ENCODE data around the gene GPRC5B.

DNA sequence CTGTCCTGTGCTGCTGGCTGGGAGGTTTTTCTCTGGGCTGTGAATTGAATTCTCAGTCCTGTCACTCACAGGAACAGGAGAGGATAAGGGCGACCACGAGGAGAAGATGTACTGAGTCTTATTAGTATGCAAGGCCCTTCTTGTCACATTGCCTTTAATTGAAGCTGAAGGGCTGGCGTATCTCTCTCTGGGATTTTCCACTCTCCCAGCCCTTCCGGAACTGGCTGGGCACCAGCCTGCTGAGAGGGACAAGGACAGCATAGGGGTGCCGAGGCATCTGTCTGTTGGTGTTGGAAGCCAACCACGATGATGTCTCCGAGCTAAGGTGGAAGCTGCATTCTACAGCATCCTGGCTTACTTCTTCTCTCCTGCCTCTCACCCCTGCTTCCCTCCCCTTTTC, 33.2 kb downstream of the GPRC5B start:
- TF ChIP-seq CTCF (conservative IDR thresholded peaks at IDR 0.05 in 1 of 2, IDR thresholded peaks at IDR 0.05 in 1 of 2; ENCODE audit: low read depth in 1 of 2, low read length in 2 of 2) (no peak), EZH2 (IDR thresholded peaks at IDR 0.05; ENCODE audit: low read length, missing control alignments) (no peak)
